Mammary epithelial cell (primary cell): ENCODE data around the gene C10orf53.

Experiments used
- EZH2 ChIP-seq: IDR thresholded peaks from 2 replicates; pipeline ENCODE4 v1.6.1; 2012; ENCODE audit warnings: low read length, inconsistent platforms, borderline replicate concordance
- TF ChIP-seq, protein P1 (sequence below), 2 donors: IDR thresholded peaks in 1 of 2; conservative IDR thresholded peaks in 1 of 2; 2 replicates each; pipeline ENCODE4 v1.5.1; 2011 to 2012; ENCODE audit warnings: inconsistent platforms in 2 of 2, low read length in 2 of 2, mild to moderate bottlenecking in 2 of 2, control low read depth in 1 of 2, low read depth in 1 of 2; ENCODE audit not compliant: insufficient read depth in 1 of 2; ENCODE audit errors: extremely low read depth in 1 of 2

DNA sequence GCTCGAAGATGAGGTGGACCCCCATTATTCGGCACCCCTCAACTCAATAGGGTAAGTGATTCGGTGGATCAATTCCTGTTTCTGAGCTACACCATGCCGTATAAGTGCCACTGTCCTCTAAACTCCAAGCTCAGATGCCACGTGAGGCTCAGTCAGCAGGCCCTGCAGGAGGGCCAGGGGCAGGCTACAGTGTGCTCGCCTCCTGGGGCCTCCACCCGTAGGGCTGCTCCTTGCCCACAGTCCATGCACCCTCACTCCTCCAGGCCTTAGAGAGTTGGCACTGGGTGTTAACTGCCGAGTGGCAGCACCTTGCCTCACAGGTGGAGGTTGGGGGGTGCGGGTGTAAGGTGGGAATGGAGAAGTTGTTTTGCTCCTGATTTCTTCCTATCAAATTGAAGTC, 12.1 kb downstream of the C10orf53 start:
- TF ChIP-seq, protein P1, sequence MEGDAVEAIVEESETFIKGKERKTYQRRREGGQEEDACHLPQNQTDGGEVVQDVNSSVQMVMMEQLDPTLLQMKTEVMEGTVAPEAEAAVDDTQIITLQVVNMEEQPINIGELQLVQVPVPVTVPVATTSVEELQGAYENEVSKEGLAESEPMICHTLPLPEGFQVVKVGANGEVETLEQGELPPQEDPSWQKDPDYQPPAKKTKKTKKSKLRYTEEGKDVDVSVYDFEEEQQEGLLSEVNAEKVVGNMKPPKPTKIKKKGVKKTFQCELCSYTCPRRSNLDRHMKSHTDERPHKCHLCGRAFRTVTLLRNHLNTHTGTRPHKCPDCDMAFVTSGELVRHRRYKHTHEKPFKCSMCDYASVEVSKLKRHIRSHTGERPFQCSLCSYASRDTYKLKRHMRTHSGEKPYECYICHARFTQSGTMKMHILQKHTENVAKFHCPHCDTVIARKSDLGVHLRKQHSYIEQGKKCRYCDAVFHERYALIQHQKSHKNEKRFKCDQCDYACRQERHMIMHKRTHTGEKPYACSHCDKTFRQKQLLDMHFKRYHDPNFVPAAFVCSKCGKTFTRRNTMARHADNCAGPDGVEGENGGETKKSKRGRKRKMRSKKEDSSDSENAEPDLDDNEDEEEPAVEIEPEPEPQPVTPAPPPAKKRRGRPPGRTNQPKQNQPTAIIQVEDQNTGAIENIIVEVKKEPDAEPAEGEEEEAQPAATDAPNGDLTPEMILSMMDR (conservative IDR thresholded peaks at IDR 0.05 in 1 of 2, IDR thresholded peaks at IDR 0.05 in 1 of 2; ENCODE audit: extremely low read depth in 1 of 2, insufficient read depth in 1 of 2, low read depth in 1 of 2, low read length in 2 of 2): no peak
- no peak for TF ChIP-seq EZH2
